ENCODE measurements around the gene NT5DC2. TPM values are rescaled to one million over a fixed set of nuclear protein-coding genes. Genes with fewer than 3 reads are reported as not detected.

The NT5DC2 gene
- total RNA-seq, 2 donors from 2014 or later, result 47.6 to 83.4 TPM

DNA sequence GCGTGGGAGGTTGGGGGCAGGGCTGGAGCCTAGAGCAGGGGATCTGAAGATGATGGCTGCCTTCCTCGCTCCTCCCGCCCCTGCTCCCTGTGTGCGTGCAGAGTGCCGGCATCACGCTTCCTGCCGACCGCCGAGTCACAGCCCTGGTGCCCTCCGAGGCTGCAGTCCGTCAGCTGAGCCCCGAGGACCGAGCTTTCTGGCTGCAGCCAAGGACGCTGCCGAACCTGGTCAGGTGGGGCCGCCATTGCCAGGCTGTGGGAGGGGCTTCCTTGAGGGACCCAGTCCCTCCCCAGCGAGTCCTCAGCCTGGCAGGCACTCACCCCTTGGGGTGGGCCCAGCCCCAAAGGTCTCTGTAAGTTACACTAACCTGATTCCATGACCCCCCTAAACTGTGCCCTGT lies 20.9 kb downstream of the NT5DC2 start:
- DNase-seq (ENCODE audit: low spot score) (no peak), ATAC-seq (ENCODE audit: insufficient number of reproducible peaks, low FRiP score, low read depth) (no peak)
- no peaks in the 10 kb centered on the region for H3K27me3 ChIP-seq (replicated peaks; ENCODE audit: insufficient read depth)
- H3K27ac ChIP-seq, result no peak overlapping the region
- H3K4me3 ChIP-seq, result no peak overlapping the region
- H3K9me3 ChIP-seq, result no peaks in the 10 kb centered on the region
- H3K36me3 ChIP-seq, result no peaks in the 10 kb centered on the region
- no peaks in the 10 kb centered on the region for H3K4me1 ChIP-seq (ENCODE audit: control insufficient read depth in 1 of 2, low read depth in 2 of 2)
- TF ChIP-seq, protein P1, sequence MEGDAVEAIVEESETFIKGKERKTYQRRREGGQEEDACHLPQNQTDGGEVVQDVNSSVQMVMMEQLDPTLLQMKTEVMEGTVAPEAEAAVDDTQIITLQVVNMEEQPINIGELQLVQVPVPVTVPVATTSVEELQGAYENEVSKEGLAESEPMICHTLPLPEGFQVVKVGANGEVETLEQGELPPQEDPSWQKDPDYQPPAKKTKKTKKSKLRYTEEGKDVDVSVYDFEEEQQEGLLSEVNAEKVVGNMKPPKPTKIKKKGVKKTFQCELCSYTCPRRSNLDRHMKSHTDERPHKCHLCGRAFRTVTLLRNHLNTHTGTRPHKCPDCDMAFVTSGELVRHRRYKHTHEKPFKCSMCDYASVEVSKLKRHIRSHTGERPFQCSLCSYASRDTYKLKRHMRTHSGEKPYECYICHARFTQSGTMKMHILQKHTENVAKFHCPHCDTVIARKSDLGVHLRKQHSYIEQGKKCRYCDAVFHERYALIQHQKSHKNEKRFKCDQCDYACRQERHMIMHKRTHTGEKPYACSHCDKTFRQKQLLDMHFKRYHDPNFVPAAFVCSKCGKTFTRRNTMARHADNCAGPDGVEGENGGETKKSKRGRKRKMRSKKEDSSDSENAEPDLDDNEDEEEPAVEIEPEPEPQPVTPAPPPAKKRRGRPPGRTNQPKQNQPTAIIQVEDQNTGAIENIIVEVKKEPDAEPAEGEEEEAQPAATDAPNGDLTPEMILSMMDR (IDR thresholded peaks at IDR 0.05), result no peak

DNA sequence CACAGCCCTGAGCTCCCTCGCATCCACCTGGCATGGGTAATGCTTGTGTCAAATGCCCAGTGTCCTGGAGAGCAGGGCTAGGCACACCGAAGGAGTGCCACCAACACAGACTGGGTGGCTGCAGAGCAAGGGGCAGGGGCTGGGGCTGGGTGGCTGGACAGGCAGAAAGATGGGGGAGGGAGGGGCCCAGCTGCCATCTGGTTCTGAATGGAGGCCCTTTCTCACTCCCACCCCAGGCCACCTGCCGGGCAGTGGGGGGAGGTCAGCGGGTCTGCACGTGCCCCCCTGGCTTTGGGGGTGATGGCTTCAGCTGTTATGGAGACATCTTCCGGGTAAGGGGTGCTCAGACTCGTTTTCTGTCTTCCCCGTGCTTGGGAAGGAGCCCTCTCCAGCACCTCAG lies 21.6 kb downstream of the NT5DC2 start:
- Histone ChIP-seq H3K9me3 (no peaks in the 10 kb centered on the region), H3K27ac (no peak overlapping the region), H3K36me3 (no peaks in the 10 kb centered on the region), H3K27me3 (replicated peaks; ENCODE audit: insufficient read depth) (no peaks in the 10 kb centered on the region), H3K4me1 (ENCODE audit: control insufficient read depth in 1 of 2, low read depth in 2 of 2) (no peaks in the 10 kb centered on the region), H3K4me3 (no peak overlapping the region)
- no peak for DNase-seq (ENCODE audit: low spot score)
- TF ChIP-seq, protein P1 (IDR thresholded peaks at IDR 0.05), result no peak
- no peak for ATAC-seq (ENCODE audit: insufficient number of reproducible peaks, low FRiP score, low read depth)

DNA sequence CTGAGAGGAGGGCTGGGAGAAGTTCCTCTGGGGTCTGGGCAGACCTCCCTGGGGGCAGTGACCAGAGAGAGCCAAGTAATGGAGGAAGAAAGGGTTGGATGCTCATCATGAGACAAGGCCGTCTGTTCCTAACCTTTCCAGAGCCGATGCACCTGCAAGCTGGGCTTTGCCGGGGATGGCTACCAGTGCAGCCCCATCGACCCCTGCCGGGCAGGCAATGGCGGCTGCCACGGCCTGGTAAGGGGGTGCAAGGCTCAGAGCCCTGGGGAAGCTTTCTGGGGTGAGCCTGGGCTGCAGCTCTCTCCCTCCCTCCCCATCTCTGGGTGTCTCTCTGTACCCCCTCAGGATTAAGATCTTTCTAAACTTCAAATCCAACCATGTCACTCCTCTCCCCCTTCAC lies 22.1 kb downstream of the NT5DC2 start:
- H3K4me1 ChIP-seq (ENCODE audit: control insufficient read depth in 1 of 2, low read depth in 2 of 2), result no peaks in the 10 kb centered on the region
- H3K27me3 ChIP-seq (replicated peaks; ENCODE audit: insufficient read depth), result no peaks in the 10 kb centered on the region
- no peak overlapping the region for H3K27ac ChIP-seq
- TF ChIP-seq, protein P1 (IDR thresholded peaks at IDR 0.05), result no peak
- no peaks in the 10 kb centered on the region for H3K9me3 ChIP-seq
- H3K4me3 ChIP-seq, result no peak overlapping the region
- H3K36me3 ChIP-seq, result no peaks in the 10 kb centered on the region
- ATAC-seq (ENCODE audit: insufficient number of reproducible peaks, low FRiP score, low read depth) (no peak), DNase-seq (ENCODE audit: low spot score) (no peak)

DNA sequence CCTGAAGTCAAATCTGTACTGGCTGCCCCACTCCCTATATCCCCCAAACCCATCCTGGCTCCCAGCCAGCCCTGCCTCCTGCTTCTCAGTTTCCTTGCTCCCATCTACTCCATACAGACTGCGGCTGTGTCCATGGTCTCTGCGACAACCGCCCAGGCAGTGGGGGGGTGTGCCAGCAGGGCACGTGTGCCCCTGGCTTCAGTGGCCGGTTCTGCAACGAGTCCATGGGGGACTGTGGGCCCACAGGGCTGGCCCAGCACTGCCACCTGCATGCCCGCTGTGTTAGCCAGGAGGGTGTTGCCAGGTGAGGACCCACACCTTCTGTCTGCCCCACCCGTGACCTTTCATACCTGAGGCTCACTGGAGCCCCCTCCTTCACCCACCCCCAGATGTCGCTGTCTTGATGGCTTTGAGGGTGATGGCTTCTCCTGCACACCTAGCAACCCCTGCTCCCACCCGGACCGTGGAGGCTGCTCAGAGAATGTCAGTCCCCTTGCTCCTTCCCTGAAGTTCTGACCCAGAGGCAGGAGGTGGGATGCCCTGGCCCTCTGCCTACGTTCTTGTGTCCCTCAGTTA lies 23.8 kb downstream of the NT5DC2 start:
- no peaks in the 10 kb centered on the region for H3K9me3 ChIP-seq
- no peak overlapping the region for H3K27ac ChIP-seq
- H3K27me3 ChIP-seq (replicated peaks; ENCODE audit: insufficient read depth), result no peaks in the 10 kb centered on the region
- H3K4me3 ChIP-seq, result no peak overlapping the region
- no peaks in the 10 kb centered on the region for H3K4me1 ChIP-seq (ENCODE audit: control insufficient read depth in 1 of 2, low read depth in 2 of 2)
- DNase-seq (ENCODE audit: low spot score), result no peak
- ATAC-seq (ENCODE audit: insufficient number of reproducible peaks, low FRiP score, low read depth), result no peak
- H3K36me3 ChIP-seq, result no peaks in the 10 kb centered on the region
- TF ChIP-seq, protein P1 (IDR thresholded peaks at IDR 0.05), result no peak

- no peak overlapping the region for H3K27ac ChIP-seq
- no peaks in the 10 kb centered on the region for H3K36me3 ChIP-seq
- H3K4me3 ChIP-seq, result no peak overlapping the region
- ATAC-seq (ENCODE audit: insufficient number of reproducible peaks, low FRiP score, low read depth) (no peak), DNase-seq (ENCODE audit: low spot score) (no peak)
- no peaks in the 10 kb centered on the region for H3K9me3 ChIP-seq
- H3K4me1 ChIP-seq (ENCODE audit: control insufficient read depth in 1 of 2, low read depth in 2 of 2), result no peaks in the 10 kb centered on the region
- H3K27me3 ChIP-seq (replicated peaks; ENCODE audit: insufficient read depth), result no peaks in the 10 kb centered on the region
- TF ChIP-seq, protein P1 (IDR thresholded peaks at IDR 0.05), result no peak
These were observed 26.3 kb downstream of the NT5DC2 start for GRCh38 chr3:52507359-52507758.

Measured in thoracic aorta (tissue), 2 donors.